ENCODE data around the gene FRMD8. TPM values are rescaled to one million over a fixed set of nuclear protein-coding genes. Genes with fewer than 3 reads are reported as not detected.

Gene FRMD8
- total RNA-seq, 4 donors from 2014 or later: 30.4 to 37.3 (median 34.7) TPM

DNA sequence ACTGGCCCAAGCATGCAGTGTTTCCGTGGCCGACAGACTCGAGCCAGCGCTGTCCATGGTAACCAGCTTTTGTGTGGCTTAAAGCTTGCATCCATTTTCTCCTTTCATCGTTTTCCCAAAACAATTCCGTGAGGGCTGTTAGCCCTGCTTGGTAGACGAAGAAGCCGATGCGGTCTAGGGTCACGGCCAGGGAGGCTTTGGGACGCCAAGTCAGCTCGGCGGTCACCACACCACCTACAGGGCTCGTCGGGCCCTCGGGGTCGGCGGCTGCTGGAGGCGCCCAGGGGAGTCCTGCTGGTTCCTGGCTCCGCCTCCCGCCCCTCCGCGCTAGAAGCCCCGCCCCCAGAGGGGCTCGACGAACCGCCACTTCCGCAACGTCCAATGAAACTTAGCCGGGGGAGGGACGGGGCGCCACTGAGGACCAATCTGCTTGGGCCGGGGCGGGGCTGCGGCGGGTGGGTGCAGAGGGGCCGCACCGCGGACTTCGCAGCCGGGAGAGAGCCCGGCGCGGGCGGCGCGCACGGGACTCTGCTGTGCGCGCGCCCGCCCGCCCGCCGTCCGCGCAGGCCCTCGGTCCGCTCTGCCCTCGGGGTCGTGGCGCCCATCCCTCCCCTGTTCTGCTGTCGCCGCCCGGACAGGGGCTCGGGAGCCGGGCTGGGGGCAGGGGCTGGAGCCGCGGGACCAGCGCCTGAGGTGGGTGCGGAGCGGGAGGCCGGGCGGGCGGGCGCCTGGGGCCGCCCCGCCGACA is 32.0 kb upstream of the FRMD8 start, which contains the start of gene TIGD3:
TIGD3 (plus strand) TSS at position 487 of the 748 bp plus-strand sequence. CDS start 1,058 bp downstream, outside the sequence.
- Histone ChIP-seq H3K27ac (replicated peaks in 1 of 4) (peak within 1 kb of the TSS; percentile 71 to 83 (median 78)), H3K36me3 (peaks cover 29 to 33% (median 32%) of the 10 kb centered on the region in 4 donors), H3K4me3 (peak within 1 kb of the TSS; percentile 69 to 87 (median 78)), H3K4me1 (peaks cover 27 to 30% (median 27%) of the 10 kb centered on the region in 4 donors), H3K9me3 (no peaks in the 10 kb centered on the region), H3K27me3 (peaks cover 0 to 9% (median 0%) of the 10 kb centered on the region in 4 donors)
- WGBS: 0% methylated on average over 6 of the region's 79 CpGs
- TF ChIP-seq EP300 (IDR thresholded peaks at IDR 0.05) (no peak), POLR2A (IDR thresholded peaks at IDR 0.05; ENCODE audit: low read depth) (no peak), POLR2AphosphoS5 (IDR thresholded peaks at IDR 0.05) (peak; percentile 67 to 71)
- TF ChIP-seq, protein P1, sequence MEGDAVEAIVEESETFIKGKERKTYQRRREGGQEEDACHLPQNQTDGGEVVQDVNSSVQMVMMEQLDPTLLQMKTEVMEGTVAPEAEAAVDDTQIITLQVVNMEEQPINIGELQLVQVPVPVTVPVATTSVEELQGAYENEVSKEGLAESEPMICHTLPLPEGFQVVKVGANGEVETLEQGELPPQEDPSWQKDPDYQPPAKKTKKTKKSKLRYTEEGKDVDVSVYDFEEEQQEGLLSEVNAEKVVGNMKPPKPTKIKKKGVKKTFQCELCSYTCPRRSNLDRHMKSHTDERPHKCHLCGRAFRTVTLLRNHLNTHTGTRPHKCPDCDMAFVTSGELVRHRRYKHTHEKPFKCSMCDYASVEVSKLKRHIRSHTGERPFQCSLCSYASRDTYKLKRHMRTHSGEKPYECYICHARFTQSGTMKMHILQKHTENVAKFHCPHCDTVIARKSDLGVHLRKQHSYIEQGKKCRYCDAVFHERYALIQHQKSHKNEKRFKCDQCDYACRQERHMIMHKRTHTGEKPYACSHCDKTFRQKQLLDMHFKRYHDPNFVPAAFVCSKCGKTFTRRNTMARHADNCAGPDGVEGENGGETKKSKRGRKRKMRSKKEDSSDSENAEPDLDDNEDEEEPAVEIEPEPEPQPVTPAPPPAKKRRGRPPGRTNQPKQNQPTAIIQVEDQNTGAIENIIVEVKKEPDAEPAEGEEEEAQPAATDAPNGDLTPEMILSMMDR (IDR thresholded peaks at IDR 0.05): peak in 1 of 3 experiments; percentile 11
- DNase-seq (ENCODE audit: extremely low spot score): peak; percentile 99
- intact Hi-C loops (cut with DNase I): no loop called here

DNA sequence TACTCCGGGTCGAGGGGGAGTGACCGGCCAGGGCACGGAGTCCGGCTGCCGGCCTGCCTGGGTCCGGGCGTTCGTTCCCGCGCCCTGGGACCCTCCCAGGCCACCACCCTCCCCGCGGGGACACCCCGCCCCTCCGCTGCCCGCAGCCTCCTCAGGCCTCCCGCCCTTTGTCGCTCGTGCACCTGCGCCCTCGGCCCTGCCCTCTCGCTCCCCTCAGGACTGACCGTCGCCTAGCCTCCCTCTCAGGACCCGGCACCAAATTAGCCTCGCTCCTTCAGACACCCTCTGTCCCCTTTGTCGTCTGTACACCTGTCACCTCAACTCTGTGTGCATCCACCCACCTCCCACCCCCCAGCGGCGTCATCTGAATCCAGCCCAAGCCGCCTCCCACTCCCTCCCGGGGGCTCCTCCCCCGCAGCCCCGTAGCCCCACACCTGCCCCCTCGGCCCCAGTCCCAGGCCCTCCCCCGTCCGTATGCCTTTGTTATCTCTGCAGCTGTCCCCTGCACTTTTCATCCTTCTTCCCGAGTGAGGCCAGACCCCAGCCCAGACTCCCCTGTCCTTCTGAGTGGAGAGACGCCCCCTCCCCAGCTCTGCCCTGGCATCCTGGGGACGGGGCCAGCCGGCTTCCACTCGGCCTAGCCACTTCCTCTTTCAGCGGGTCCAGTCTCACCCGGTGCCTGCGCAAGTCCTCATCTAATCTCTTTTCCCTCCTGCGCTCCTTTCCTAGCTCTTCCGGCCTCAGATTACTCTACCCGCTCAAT is 31.2 kb upstream of the FRMD8 start:
- DNase-seq (ENCODE audit: extremely low spot score): no peak
- H3K27ac ChIP-seq (replicated peaks in 1 of 4): peak overlapping the region; percentile 51 to 83 (median 74)
- WGBS: 5% methylated on average over 25 of the region's 47 CpGs
- peaks cover 27 to 30% (median 27%) of the 10 kb centered on the region in 4 donors for H3K4me1 ChIP-seq
- TF ChIP-seq POLR2AphosphoS5 (IDR thresholded peaks at IDR 0.05): no peak
- peaks cover 0 to 9% (median 0%) of the 10 kb centered on the region in 4 donors for H3K27me3 ChIP-seq
- peaks cover 23 to 26% (median 25%) of the 10 kb centered on the region in 4 donors for H3K36me3 ChIP-seq
- peak overlapping the region; percentile 69 to 87 (median 78) for H3K4me3 ChIP-seq
- no peaks in the 10 kb centered on the region for H3K9me3 ChIP-seq
- intact Hi-C loops (cut with DNase I): no loop called here

- intact Hi-C loops (cut with DNase I): no loop called here
- Histone ChIP-seq H3K27ac (replicated peaks in 1 of 4) (no peak overlapping the region), H3K9me3 (no peaks in the 10 kb centered on the region)
Measured at GRCh38 chr11:65355776-65356393, 30.6 kb upstream of the FRMD8 start.

DNA sequence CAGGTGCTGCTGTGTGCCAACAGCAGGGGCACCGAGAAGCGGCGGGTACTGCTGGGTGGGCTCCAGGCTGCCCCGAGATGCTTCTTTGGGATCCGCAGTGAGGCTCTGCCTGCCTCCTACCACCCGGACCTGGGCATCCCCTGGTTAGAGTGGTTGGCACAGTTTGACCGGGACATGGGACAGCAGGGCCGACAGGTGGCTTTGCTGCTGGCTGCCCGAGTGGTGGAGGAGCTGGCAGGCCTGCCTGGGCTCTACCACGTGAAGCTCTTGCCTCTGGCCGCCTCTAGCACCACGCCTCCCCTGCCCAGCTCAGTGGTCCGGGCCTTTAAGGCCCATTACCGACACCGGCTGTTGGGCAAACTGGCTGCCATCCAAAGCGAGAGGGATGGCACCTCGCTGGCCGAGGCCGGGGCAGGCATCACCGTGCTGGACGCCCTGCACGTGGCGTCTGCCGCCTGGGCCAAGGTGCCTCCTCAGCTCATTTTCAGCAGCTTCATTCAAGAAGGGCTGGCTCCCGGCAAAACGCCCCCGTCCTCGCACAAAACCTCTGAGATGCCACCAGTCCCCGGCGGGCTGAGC is 30.0 kb upstream of the FRMD8 start:
- WGBS: 92% methylated on average over 11 of the region's 30 CpGs
- H3K36me3 ChIP-seq: peaks cover 12 to 14% (median 13%) of the 10 kb centered on the region in 4 donors
- peak overlapping the region in 1 of 4 donors; percentile 69 for H3K4me3 ChIP-seq
- H3K27ac ChIP-seq (replicated peaks in 1 of 4): no peak overlapping the region
- H3K4me1 ChIP-seq: peaks cover 27 to 30% (median 27%) of the 10 kb centered on the region in 4 donors
- intact Hi-C loops (cut with DNase I): no loop called here
- no peaks in the 10 kb centered on the region for H3K9me3 ChIP-seq
- H3K27me3 ChIP-seq: peaks cover 0 to 9% (median 0%) of the 10 kb centered on the region in 4 donors
- no peak for TF ChIP-seq EP300 (IDR thresholded peaks at IDR 0.05)
- no peak for TF ChIP-seq POLR2A (IDR thresholded peaks at IDR 0.05; ENCODE audit: low read depth)
- TF ChIP-seq, protein P1 (IDR thresholded peaks at IDR 0.05): no peak
- TF ChIP-seq POLR2AphosphoS5 (IDR thresholded peaks at IDR 0.05): no peak
- no peak for DNase-seq (ENCODE audit: extremely low spot score)

More at GRCh38 chr11:65355776-65356393, 30.6 kb upstream of the FRMD8 start:
- peak overlapping the region; percentile 69 to 87 (median 78) for H3K4me3 ChIP-seq
- TF ChIP-seq POLR2AphosphoS5 (IDR thresholded peaks at IDR 0.05): no peak
- peaks cover 0 to 9% (median 0%) of the 10 kb centered on the region in 4 donors for H3K27me3 ChIP-seq
- H3K36me3 ChIP-seq: peaks cover 16 to 19% (median 18%) of the 10 kb centered on the region in 4 donors
- H3K4me1 ChIP-seq: peaks cover 27 to 30% (median 27%) of the 10 kb centered on the region in 4 donors
- WGBS: 32% methylated on average over 22 of the region's 35 CpGs
- no peak for DNase-seq (ENCODE audit: extremely low spot score)

DNA sequence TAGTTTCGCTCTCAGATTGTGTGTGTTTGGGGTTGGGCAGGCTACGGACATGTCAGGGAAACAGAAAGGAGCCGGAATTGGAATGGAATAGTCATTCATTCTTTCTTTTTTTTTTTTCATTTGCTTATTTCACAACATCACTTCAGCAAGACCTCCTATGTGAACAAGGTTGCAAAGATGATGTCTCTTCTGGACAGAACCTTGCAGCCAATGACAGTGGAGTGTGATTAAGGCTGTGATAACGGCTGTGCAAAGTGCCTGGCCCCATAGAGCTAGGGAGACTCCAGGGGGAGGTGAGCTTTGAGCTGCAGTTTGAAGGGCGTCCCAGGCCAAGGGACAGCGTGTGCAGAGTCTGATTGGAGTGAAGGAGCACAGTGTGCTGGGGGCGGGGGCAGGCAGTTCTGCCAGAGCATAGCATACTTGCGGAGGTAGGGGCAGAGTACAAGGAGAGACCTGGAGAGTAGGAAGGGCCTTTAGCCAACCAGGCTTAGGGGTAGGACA is 28.5 kb upstream of the FRMD8 start:
- no peak overlapping the region for H3K4me3 ChIP-seq
- H3K27me3 ChIP-seq: peaks cover 0 to 9% (median 0%) of the 10 kb centered on the region in 4 donors
- WGBS: 92% methylated on average over 8 of the region's 8 CpGs
- no peaks in the 10 kb centered on the region for H3K36me3 ChIP-seq
- no peak for DNase-seq (ENCODE audit: extremely low spot score)
- TF ChIP-seq POLR2A (IDR thresholded peaks at IDR 0.05; ENCODE audit: low read depth): no peak
- TF ChIP-seq POLR2AphosphoS5 (IDR thresholded peaks at IDR 0.05): no peak
- no peak for TF ChIP-seq EP300 (IDR thresholded peaks at IDR 0.05)
- TF ChIP-seq, protein P1 (IDR thresholded peaks at IDR 0.05): no peak
- intact Hi-C loops (cut with DNase I): no loop called here
- no peak overlapping the region for H3K27ac ChIP-seq (replicated peaks in 1 of 4)
- peaks cover 27 to 30% (median 27%) of the 10 kb centered on the region in 4 donors for H3K4me1 ChIP-seq
- H3K9me3 ChIP-seq: no peaks in the 10 kb centered on the region
